Gastroesophageal sphincter (tissue), 4 donors: ENCODE measurements around the gene UTS2B. TPM values are rescaled to one million over a fixed set of nuclear protein-coding genes. Genes with fewer than 3 reads are reported as not detected.

Experiments
- ATAC-seq: fragments of 150-250 bp; one replicate; pipeline ENCODE4 v1.9.1; 2016; ENCODE audit warnings: mild to moderate bottlenecking, moderate library complexity
- H3K27ac ChIP-seq, 4 donors: fragments of 200-600 bp; sonication (generic) in 3 of 4; 1 replicate in 3 of 4; 2 replicates in 1 of 4; pipeline ENCODE4 v1.5.1; 2016 to 2019
- H3K27me3 ChIP-seq: fragments of 200-600 bp; sonication (generic); one replicate; pipeline ENCODE4 v1.5.1; 2019
- H3K36me3 ChIP-seq, 2 donors: fragments of 200-600 bp; sonication (generic); one replicate each; pipeline ENCODE4 v1.5.1; 2019; ENCODE audit warnings: control low read depth in 1 of 2
- H3K4me1 ChIP-seq, 3 donors: fragments of 200-600 bp; sonication (generic); 1 replicate in 2 of 3; 2 replicates in 1 of 3; pipeline ENCODE4 v1.5.1; 2016 to 2019; ENCODE audit warnings: control low read depth in 2 of 3
- H3K4me3 ChIP-seq, 2 donors: fragments of 200-600 bp; sonication (generic); one replicate each; pipeline ENCODE4 v1.5.1; 2019; ENCODE audit warnings: mild to moderate bottlenecking in 1 of 2, moderate library complexity in 1 of 2
- H3K9me3 ChIP-seq, 3 donors: fragments of 200-600 bp; sonication (generic); one replicate each; pipeline ENCODE4 v1.5.1; 2017 to 2019; ENCODE audit warnings: control low read depth in 2 of 3
- EP300 ChIP-seq: sonication (generic); formaldehyde crosslinking; IDR thresholded peaks from one replicate; pipeline ENCODE4 v1.6.1; 2017; ENCODE audit warnings: antibody characterized with exemption, mild to moderate bottlenecking
- POLR2A ChIP-seq, 2 donors: fragments of 450-650 bp; IDR thresholded peaks; one replicate each; pipeline ENCODE4 v1.6.1; 2017; ENCODE audit warnings: antibody characterized with exemption in 2 of 2, mild to moderate bottlenecking in 2 of 2, moderate library complexity in 1 of 2
- POLR2AphosphoS5 ChIP-seq: sonication (generic); formaldehyde crosslinking; IDR thresholded peaks from one replicate; pipeline ENCODE4 v1.6.1; 2017; ENCODE audit warnings: antibody characterized with exemption
- WGBS, 2 donors: methylation state at CpG; one replicate each; pipeline ENCODE4 v1.1.5; 2018; ENCODE audit warnings: low coverage in 1 of 2; 5-methylcytosine and 5-hydroxymethylcytosine counted together
- total RNA-seq, 4 donors: library from RNA; depleted of rRNA; stranded (reverse); fragments of >200 nt; gene quantifications; one replicate each; pipeline ENCODE4 v1.1.0, GENCODE V29; 2016
- TF ChIP-seq, protein P1 (sequence below), 4 experiments: fragments of 200-600 bp in 2 of 4; fragments of 450-650 bp in 2 of 4; sonication (generic) in 1 of 4; IDR thresholded peaks; one replicate each; pipeline ENCODE4 v1.5.1; 2017 to 2019; ENCODE audit warnings: antibody characterized with exemption in 4 of 4, mild to moderate bottlenecking in 2 of 4, moderate library complexity in 2 of 4

The UTS2B gene
- total RNA-seq, 4 donors from 2014 or later = 0.20 TPM; not detected in 3

DNA sequence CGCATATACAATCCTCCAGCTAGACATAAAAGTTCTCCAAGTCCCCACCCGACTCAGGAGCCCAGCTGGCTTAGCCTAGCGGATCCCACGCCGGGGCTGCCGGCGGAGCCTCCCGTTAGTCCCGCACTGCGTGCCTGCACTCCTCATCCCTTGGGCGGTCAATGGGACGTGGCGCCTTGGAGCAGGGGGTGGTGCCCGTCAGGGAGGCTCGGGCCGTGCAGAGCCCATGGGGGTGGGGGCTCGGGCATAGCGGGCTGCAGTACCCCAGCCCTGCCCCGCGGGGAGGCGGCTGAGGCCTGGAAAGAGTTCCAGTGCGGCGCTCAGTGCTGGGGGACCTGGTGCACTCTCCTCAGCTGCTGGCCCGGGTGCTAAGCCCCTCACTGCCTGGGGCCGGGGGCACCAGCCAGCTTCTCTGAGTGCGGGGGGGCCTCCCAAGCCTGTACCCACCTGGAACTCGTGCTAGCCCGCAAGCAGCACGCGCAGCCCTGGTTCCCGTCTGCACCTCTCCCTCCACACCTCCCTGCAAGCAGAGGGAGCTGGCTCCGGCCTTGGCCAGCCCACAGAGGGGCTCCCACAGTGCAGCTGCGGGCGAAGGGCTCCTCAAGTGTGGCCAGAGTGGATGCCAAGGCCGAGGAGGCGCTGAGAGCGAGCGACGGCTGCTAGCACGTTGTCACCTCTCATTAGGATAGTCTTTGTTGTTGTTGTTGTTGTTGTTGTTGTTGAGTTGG lies 13.3 kb downstream of the UTS2B start:
- no peaks in the 10 kb centered on the region for H3K4me1 ChIP-seq
- WGBS, 2 donors = 100% methylated on average over 3 to 7 of the region's 40 CpGs
- peak; percentile 41 for ATAC-seq
- no peaks in the 10 kb centered on the region for H3K9me3 ChIP-seq
- TF ChIP-seq, protein P1, sequence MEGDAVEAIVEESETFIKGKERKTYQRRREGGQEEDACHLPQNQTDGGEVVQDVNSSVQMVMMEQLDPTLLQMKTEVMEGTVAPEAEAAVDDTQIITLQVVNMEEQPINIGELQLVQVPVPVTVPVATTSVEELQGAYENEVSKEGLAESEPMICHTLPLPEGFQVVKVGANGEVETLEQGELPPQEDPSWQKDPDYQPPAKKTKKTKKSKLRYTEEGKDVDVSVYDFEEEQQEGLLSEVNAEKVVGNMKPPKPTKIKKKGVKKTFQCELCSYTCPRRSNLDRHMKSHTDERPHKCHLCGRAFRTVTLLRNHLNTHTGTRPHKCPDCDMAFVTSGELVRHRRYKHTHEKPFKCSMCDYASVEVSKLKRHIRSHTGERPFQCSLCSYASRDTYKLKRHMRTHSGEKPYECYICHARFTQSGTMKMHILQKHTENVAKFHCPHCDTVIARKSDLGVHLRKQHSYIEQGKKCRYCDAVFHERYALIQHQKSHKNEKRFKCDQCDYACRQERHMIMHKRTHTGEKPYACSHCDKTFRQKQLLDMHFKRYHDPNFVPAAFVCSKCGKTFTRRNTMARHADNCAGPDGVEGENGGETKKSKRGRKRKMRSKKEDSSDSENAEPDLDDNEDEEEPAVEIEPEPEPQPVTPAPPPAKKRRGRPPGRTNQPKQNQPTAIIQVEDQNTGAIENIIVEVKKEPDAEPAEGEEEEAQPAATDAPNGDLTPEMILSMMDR (IDR thresholded peaks at IDR 0.05) = no peak
- TF ChIP-seq POLR2A (IDR thresholded peaks at IDR 0.05) = no peak
- TF ChIP-seq EP300 = no peak
- no peak for TF ChIP-seq POLR2AphosphoS5
- no peaks in the 10 kb centered on the region for H3K36me3 ChIP-seq
- H3K4me3 ChIP-seq = no peak overlapping the region
- H3K27ac ChIP-seq = no peak overlapping the region
- H3K27me3 ChIP-seq = no peaks in the 10 kb centered on the region

DNA sequence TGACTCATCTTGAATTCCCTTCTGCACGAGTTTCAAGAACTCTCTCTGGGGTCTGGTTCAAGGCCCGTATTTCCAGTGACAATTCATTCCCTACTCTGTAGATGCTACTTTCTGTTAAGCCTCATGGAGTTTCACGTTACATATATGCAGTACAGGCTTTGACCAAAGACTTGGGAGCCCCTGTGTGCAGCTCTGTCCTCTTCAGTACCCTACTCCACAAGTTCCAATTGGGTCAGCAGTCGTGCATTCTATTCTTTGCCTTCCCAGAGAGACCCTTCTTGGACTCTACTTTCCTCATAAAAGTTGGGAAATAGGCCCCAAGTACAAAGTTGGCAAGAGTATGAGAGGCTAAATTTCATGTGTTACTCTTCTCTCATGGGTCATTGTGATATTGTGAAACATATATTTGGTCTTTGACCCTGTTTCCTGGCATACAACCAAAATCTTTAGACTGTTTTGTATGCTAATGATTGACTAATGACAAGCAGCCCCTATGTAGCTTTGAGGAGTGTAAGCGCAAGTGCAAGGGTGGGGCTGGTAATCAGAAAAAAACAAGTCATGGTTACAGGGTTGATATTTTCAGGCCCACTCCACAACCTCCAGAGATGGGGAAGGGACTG lies 16.1 kb downstream of the UTS2B start:
- TF ChIP-seq POLR2AphosphoS5 (no peak), EP300 (no peak), POLR2A (IDR thresholded peaks at IDR 0.05) (no peak)
- TF ChIP-seq, protein P1 (IDR thresholded peaks at IDR 0.05) = no peak
- Histone ChIP-seq H3K4me3 (no peak overlapping the region), H3K9me3 (no peaks in the 10 kb centered on the region), H3K4me1 (no peaks in the 10 kb centered on the region), H3K36me3 (no peaks in the 10 kb centered on the region), H3K27me3 (no peaks in the 10 kb centered on the region), H3K27ac (no peak overlapping the region)
- 70 to 90% methylated on average over 3 to 5 of the region's 5 CpGs for WGBS, 2 donors
- ATAC-seq = no peak

DNA sequence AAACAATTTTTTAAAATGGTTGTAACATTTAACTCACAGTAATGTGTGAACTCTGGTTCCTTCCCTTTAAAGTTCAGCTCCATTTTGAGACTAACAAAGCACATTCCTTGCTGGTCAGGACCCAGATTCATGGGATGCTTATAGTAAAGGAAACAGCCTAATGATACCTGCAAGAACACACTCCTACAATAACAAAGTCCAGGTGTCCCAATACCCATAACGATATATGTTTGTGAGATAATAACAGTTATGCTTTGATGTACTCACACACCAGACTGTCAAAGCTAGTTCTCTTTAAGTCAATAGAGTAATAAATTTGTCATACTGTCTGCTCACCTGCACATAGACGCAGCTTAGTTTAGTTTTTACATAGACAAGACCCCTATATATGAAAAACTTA lies 17.0 kb downstream of the UTS2B start:
- H3K27me3 ChIP-seq = no peaks in the 10 kb centered on the region
- H3K4me1 ChIP-seq = no peaks in the 10 kb centered on the region
- H3K9me3 ChIP-seq = no peaks in the 10 kb centered on the region
- no peak overlapping the region for H3K27ac ChIP-seq
- no peaks in the 10 kb centered on the region for H3K36me3 ChIP-seq
- TF ChIP-seq EP300 = no peak
- no peak for TF ChIP-seq POLR2AphosphoS5
- TF ChIP-seq, protein P1 (IDR thresholded peaks at IDR 0.05) = no peak
- TF ChIP-seq POLR2A (IDR thresholded peaks at IDR 0.05) = no peak
- no peak overlapping the region for H3K4me3 ChIP-seq
- no peak for ATAC-seq
- 89 to 100% methylated on average over 1 to 2 of the region's 2 CpGs for WGBS, 2 donors

DNA sequence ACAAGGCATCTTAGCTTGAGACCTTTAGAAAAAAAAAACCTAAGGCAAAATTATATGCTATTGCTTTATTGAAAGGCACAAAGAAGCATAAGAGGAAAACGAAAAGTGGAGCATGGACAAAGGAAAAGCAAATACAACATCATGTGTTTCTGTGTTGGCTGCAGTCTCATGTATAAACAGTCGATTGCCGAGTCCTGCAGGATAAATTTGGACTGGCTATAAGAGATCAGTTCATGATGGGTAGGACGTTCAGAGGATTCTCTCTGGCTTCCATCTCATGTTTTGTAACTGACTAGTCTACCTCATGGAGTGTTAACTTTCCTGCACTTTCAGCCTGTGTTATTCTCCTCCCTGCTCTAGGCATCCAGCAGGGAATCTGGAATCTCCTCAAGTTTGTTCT lies 23.0 kb downstream of the UTS2B start:
- Histone ChIP-seq H3K4me1 (no peaks in the 10 kb centered on the region), H3K36me3 (no peaks in the 10 kb centered on the region), H3K27me3 (no peaks in the 10 kb centered on the region), H3K27ac (no peak overlapping the region), H3K4me3 (no peak overlapping the region), H3K9me3 (no peaks in the 10 kb centered on the region)
- TF ChIP-seq, protein P1 (IDR thresholded peaks at IDR 0.05) = no peak
- no peak for TF ChIP-seq POLR2AphosphoS5
- no peak for TF ChIP-seq POLR2A (IDR thresholded peaks at IDR 0.05)
- TF ChIP-seq EP300 = no peak
- WGBS, 2 donors = 31 to 34% methylated on average over 4 of the region's 4 CpGs
- ATAC-seq = no peak

DNA sequence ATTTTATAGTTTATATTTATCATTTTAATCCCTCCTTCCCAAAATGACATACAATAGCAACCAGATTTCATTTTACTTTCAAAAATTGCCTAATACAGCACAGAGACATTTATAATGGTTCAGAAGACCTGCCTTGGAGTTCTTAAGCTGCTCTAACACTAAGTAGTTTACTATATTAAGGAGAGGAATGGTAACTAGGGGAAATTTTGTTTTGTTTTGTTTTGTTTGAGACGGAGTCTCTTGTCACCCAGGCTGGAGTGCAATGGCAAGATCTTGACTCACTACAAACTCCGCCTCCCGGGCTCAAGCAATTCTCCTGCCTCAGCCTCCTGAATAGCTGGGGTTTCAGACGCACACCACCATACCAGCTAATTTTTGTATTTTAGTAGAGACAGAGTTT lies 23.9 kb downstream of the UTS2B start:
- TF ChIP-seq POLR2AphosphoS5 = no peak
- TF ChIP-seq, protein P1 (IDR thresholded peaks at IDR 0.05) = no peak
- TF ChIP-seq EP300 = no peak
- TF ChIP-seq POLR2A (IDR thresholded peaks at IDR 0.05) = no peak
- no peaks in the 10 kb centered on the region for H3K36me3 ChIP-seq
- 20 to 56% methylated on average over 1 to 4 of the region's 4 CpGs for WGBS, 2 donors
- H3K27me3 ChIP-seq = no peaks in the 10 kb centered on the region
- no peak overlapping the region for H3K27ac ChIP-seq
- ATAC-seq = no peak
- H3K9me3 ChIP-seq = no peaks in the 10 kb centered on the region
- no peaks in the 10 kb centered on the region for H3K4me1 ChIP-seq
- no peak overlapping the region for H3K4me3 ChIP-seq
